ENCODE measurements around the gene NDUFB6. TPM values are rescaled to one million over a fixed set of nuclear protein-coding genes. Genes with fewer than 3 reads are reported as not detected.
"Not testable (repeated sequence)": the region's sequence is repeated elsewhere in the genome, so short reads cannot be mapped to it uniquely, and the experiment has no call there.

NDUFB6 gene
- total and polyA plus RNA-seq, 2 experiments from 2014 or later = 73.7 to 122 TPM

DNA sequence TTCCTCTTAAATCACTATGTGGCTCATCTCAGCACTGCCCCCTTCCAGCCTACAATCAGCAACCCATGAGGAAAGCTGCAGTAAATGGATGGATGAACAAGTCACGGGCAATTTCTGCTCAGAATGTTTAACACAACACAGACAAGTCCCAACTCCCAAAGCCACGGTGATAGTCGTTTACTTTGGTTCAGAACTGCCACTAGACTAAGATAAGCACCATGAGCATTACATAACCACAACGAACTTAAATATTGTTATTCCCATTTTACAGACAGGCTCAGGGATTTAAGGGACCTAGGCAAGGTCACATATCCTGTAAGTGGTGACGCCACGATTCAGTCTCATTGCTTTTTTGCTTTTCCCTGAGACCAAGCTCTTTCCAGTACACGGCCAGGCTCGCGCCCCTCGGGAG, 22.8 kb downstream of the NDUFB6 start:
- H2AFZ ChIP-seq = peak overlapping the region; percentile 30
- no peaks in the 10 kb centered on the region for H3K27me3 ChIP-seq
- no peaks in the 10 kb centered on the region for H3K9me3 ChIP-seq (ENCODE audit: low read depth)
- DNase-seq (ENCODE audit: low spot score) = peak; percentile 46
- peak overlapping the region; percentile 76 for H3K4me2 ChIP-seq
- peaks cover 44% of the 10 kb centered on the region for H4K20me1 ChIP-seq (ENCODE audit: insufficient read depth, poor library complexity, severe bottlenecking)
- H3K4me1 ChIP-seq (ENCODE audit: insufficient read depth) = peaks cover 17% of the 10 kb centered on the region
- H3K27ac ChIP-seq = peak overlapping the region; percentile 87
- H3K4me3 ChIP-seq = peak overlapping the region; percentile 66
- no peaks in the 10 kb centered on the region for H3K9me2 ChIP-seq (replicated peaks; ENCODE audit: insufficient read depth)
- 1% methylated on average over 10 of the region's 10 CpGs for WGBS (ENCODE audit: low lambda C conversion rate, missing lambda C conversion rate)
- peaks cover 67% of the 10 kb centered on the region for H3K79me2 ChIP-seq
- TF ChIP-seq EZH2 (IDR thresholded peaks at IDR 0.05; ENCODE audit: borderline replicate concordance) = no peak
- TF ChIP-seq, protein P1, sequence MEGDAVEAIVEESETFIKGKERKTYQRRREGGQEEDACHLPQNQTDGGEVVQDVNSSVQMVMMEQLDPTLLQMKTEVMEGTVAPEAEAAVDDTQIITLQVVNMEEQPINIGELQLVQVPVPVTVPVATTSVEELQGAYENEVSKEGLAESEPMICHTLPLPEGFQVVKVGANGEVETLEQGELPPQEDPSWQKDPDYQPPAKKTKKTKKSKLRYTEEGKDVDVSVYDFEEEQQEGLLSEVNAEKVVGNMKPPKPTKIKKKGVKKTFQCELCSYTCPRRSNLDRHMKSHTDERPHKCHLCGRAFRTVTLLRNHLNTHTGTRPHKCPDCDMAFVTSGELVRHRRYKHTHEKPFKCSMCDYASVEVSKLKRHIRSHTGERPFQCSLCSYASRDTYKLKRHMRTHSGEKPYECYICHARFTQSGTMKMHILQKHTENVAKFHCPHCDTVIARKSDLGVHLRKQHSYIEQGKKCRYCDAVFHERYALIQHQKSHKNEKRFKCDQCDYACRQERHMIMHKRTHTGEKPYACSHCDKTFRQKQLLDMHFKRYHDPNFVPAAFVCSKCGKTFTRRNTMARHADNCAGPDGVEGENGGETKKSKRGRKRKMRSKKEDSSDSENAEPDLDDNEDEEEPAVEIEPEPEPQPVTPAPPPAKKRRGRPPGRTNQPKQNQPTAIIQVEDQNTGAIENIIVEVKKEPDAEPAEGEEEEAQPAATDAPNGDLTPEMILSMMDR (IDR thresholded peaks at IDR 0.05; ENCODE audit: poor library complexity) = no peak
- no peak for TF ChIP-seq EZH2phosphoT487 (IDR thresholded peaks at IDR 0.05; ENCODE audit: low read depth, severe bottlenecking, unreplicated experiment)
- no peaks in the 10 kb centered on the region for H3K36me3 ChIP-seq (replicated peaks; ENCODE audit: insufficient read depth, low read depth)

DNA sequence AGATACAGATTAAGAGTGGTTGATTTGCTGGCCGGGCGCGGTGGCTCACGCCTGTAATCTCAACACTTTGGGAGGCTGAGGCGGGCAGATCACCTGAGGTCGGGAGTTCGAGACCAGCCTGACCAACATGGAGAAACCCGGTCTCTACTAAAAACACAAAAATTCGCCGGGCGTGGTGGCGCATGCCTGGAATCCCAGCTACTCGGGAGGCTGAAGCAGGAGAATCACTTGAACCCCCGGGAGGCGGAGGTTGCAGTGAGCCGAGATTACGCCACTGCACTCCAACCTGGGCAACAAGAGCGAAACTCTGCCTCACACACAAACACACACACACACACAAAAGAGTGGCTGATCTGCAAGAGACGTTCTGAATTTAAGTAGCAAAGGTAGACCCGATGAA, 24.7 kb downstream of the NDUFB6 start:
- not testable (repeated sequence) for H3K4me2 ChIP-seq; DNase-seq (ENCODE audit: low spot score); H3K27me3 ChIP-seq; H2AFZ ChIP-seq; H3K27ac ChIP-seq; H3K4me3 ChIP-seq; H3K9me2 ChIP-seq (replicated peaks; ENCODE audit: insufficient read depth); H3K36me3 ChIP-seq (replicated peaks; ENCODE audit: insufficient read depth, low read depth); H3K9me3 ChIP-seq (ENCODE audit: low read depth)
- peaks cover 10% of the 10 kb centered on the region for H3K4me1 ChIP-seq (ENCODE audit: insufficient read depth)
- WGBS (ENCODE audit: low lambda C conversion rate, missing lambda C conversion rate) = 97% methylated on average over 20 of the region's 20 CpGs
- peaks cover 75% of the 10 kb centered on the region for H3K79me2 ChIP-seq
- H4K20me1 ChIP-seq (ENCODE audit: insufficient read depth, poor library complexity, severe bottlenecking) = peaks cover 62% of the 10 kb centered on the region

DNA sequence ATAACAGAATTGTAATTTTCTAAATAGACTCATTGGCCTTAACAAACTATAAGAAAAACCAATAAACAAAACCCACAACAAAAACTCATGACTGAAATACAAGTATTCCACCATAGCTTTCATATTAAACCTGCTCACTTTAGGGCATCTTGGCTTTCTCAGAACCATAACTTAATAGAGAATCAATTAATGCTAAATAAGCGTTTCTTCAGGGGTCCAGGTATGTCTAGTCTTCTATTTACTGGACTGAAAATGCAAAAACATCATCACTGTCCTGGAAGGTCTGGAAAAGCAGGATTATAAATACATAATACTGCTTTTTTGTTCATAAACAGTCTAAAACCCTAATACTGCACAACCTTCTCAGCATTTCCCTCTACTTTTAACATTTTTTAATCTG, 27.1 kb downstream of the NDUFB6 start:
- no peaks in the 10 kb centered on the region for H3K27me3 ChIP-seq
- TF ChIP-seq, protein P1 (IDR thresholded peaks at IDR 0.05; ENCODE audit: poor library complexity) = no peak
- TF ChIP-seq EZH2phosphoT487 (IDR thresholded peaks at IDR 0.05; ENCODE audit: low read depth, severe bottlenecking, unreplicated experiment) (no peak), EZH2 (IDR thresholded peaks at IDR 0.05; ENCODE audit: borderline replicate concordance) (no peak)
- H3K36me3 ChIP-seq (replicated peaks; ENCODE audit: insufficient read depth, low read depth) = peaks cover 3% of the 10 kb centered on the region
- no peak overlapping the region for H2AFZ ChIP-seq
- H3K9me3 ChIP-seq (ENCODE audit: low read depth) = no peaks in the 10 kb centered on the region
- no peak overlapping the region for H3K4me3 ChIP-seq
- 100% methylated on average over 1 of the region's 1 CpG for WGBS (ENCODE audit: low lambda C conversion rate, missing lambda C conversion rate)
- no peak overlapping the region for H3K27ac ChIP-seq
- H4K20me1 ChIP-seq (ENCODE audit: insufficient read depth, poor library complexity, severe bottlenecking) = peaks cover 69% of the 10 kb centered on the region
- H3K79me2 ChIP-seq = peaks cover 95% of the 10 kb centered on the region
- H3K4me2 ChIP-seq = no peak overlapping the region
- peaks cover 10% of the 10 kb centered on the region for H3K4me1 ChIP-seq (ENCODE audit: insufficient read depth)
- H3K9me2 ChIP-seq (replicated peaks; ENCODE audit: insufficient read depth) = no peaks in the 10 kb centered on the region
- DNase-seq (ENCODE audit: low spot score) = no peak

DNA sequence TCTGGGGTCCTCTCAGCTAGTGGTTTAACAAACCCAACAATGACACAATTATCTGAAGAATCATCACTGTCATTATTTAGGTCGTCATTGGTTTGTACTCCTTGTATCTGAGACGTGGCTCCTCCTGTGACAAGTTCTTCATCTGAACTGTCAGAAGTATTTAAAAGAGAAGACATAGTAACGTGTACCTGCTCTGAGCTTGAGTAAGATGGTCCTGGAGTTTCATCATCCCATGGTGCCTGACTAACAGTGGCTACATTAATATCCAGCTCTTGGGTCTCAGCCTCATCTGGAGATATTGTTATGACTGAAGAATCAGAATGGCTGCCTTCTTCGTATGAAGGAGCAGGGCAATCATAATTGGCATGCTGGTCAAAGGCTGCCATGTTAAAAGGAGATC, 29.9 kb downstream of the NDUFB6 start:
- H3K79me2 ChIP-seq = peaks cover 72% of the 10 kb centered on the region
- 97% methylated on average over 4 of the region's 4 CpGs for WGBS (ENCODE audit: low lambda C conversion rate, missing lambda C conversion rate)
- H3K27me3 ChIP-seq = no peaks in the 10 kb centered on the region
- H3K4me2 ChIP-seq = no peak overlapping the region
- no peaks in the 10 kb centered on the region for H3K9me3 ChIP-seq (ENCODE audit: low read depth)
- H3K4me1 ChIP-seq (ENCODE audit: insufficient read depth) = no peaks in the 10 kb centered on the region
- DNase-seq (ENCODE audit: low spot score) = no peak
- peaks cover 3% of the 10 kb centered on the region for H3K36me3 ChIP-seq (replicated peaks; ENCODE audit: insufficient read depth, low read depth)
- no peaks in the 10 kb centered on the region for H3K9me2 ChIP-seq (replicated peaks; ENCODE audit: insufficient read depth)
- TF ChIP-seq EZH2phosphoT487 (IDR thresholded peaks at IDR 0.05; ENCODE audit: low read depth, severe bottlenecking, unreplicated experiment) = no peak
- TF ChIP-seq, protein P1 (IDR thresholded peaks at IDR 0.05; ENCODE audit: poor library complexity) = no peak
- no peak for TF ChIP-seq EZH2 (IDR thresholded peaks at IDR 0.05; ENCODE audit: borderline replicate concordance)
- no peak overlapping the region for H2AFZ ChIP-seq
- peaks cover 50% of the 10 kb centered on the region for H4K20me1 ChIP-seq (ENCODE audit: insufficient read depth, poor library complexity, severe bottlenecking)
- H3K27ac ChIP-seq = no peak overlapping the region
- H3K4me3 ChIP-seq = no peak overlapping the region

Data from hepatocyte (in vitro differentiated cells).